OCI-LY3 (cell line): ENCODE results near the gene SOX13.

ENCODE experiments used
- EZH2phosphoT487 ChIP-seq: fragments of 200-600 bp; shearing (Covaris generic); IDR thresholded peaks from 2 replicates; pipeline ENCODE4 v1.6.1; 2018; ENCODE audit warnings: antibody characterized with exemption, mixed run types, low read depth
- TF ChIP-seq, protein P1 (sequence below): fragments of 200-600, 300-600 bp; sonication (generic); IDR thresholded peaks from 2 replicates; pipeline ENCODE4 v1.5.1; 2014; ENCODE audit warnings: antibody characterized with exemption, low read length, low read depth

DNA sequence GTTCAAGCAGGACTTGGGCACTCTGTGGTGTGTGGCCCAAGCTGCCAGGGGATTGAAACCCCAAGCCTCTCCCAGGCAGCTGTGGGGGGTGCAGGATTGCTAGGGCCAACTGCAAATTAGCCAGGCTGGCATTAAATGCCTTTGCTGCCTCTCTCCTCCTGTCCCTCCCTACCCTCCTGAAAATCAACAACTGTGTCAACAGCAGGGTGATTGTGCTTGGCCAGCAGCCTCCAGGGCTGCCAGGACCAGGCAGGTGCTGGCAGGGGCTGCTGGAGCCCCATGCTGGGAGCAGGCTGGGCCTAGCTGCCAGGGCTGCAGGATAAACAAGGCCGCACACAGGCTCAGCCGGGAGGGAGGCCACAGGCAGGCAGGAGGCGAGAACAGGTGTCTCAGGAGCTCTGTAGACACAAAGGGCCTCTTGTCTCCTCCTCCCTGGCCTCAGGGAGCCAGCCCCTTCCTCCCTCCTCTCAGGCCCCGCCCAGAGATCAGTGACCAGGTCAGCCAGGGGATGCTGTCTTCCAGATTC lies 11.4 kb downstream of the SOX13 start:
- TF ChIP-seq, protein P1, sequence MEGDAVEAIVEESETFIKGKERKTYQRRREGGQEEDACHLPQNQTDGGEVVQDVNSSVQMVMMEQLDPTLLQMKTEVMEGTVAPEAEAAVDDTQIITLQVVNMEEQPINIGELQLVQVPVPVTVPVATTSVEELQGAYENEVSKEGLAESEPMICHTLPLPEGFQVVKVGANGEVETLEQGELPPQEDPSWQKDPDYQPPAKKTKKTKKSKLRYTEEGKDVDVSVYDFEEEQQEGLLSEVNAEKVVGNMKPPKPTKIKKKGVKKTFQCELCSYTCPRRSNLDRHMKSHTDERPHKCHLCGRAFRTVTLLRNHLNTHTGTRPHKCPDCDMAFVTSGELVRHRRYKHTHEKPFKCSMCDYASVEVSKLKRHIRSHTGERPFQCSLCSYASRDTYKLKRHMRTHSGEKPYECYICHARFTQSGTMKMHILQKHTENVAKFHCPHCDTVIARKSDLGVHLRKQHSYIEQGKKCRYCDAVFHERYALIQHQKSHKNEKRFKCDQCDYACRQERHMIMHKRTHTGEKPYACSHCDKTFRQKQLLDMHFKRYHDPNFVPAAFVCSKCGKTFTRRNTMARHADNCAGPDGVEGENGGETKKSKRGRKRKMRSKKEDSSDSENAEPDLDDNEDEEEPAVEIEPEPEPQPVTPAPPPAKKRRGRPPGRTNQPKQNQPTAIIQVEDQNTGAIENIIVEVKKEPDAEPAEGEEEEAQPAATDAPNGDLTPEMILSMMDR = no peak
- no peak for TF ChIP-seq EZH2phosphoT487
